ENCODE data around the gene MARS1.

The MARS1 gene

DNA sequence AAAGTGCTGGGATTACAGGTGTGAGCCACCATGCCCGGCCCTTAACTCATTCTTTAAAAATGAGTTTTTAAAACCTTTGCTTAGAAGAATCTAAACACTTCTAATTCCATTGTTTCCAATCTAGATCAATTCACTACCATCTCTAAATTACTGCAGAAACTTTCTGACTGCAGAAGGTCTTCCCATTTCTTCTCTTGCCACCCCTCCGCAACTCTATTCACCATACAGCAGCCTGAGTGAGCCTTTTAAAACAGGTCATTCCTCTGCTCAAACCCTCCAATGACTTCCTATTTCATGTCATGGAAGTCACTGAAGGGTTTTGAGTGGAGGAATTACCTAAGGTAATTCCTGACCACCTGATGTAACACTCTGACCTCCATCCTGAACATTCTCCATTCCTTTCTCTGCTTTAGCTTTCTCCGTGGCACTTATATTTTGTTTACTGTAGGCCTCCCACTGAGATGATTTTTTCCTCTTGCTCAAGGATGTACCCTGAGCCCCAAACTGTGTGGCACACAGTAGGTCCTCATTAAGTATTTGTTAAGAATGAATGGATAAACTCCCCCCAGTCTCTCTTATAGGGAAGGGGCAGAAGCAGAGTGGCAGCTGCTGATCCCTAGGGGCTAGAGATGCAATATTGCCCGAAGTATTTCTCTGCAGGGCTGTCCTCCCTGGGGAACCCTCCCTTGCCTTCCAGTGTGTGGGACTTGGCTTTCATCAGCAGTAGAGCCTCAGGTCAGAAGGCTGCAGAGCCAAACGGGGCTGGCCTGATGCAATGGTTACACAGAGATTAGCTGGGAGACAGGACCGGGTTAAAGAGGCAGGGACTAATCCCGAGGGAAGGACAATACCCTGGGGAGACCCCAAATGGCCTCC is 31.3 kb downstream of the MARS1 start:
- DNase-seq = no peak

DNA sequence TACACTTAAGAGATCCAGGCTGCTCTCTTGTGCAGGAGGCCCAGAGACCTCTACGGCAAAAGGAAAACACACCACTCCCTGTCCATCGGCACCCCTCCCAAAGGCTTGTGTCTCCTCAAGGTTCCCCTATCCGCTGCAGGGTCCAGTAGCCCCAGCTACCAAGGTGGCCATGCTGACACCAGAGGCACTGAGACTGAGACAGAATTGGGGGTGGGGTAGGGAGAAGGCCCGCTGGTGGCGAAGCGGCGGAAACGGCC is 31.9 kb downstream of the MARS1 start:
- peak; percentile 23 for DNase-seq

DNA sequence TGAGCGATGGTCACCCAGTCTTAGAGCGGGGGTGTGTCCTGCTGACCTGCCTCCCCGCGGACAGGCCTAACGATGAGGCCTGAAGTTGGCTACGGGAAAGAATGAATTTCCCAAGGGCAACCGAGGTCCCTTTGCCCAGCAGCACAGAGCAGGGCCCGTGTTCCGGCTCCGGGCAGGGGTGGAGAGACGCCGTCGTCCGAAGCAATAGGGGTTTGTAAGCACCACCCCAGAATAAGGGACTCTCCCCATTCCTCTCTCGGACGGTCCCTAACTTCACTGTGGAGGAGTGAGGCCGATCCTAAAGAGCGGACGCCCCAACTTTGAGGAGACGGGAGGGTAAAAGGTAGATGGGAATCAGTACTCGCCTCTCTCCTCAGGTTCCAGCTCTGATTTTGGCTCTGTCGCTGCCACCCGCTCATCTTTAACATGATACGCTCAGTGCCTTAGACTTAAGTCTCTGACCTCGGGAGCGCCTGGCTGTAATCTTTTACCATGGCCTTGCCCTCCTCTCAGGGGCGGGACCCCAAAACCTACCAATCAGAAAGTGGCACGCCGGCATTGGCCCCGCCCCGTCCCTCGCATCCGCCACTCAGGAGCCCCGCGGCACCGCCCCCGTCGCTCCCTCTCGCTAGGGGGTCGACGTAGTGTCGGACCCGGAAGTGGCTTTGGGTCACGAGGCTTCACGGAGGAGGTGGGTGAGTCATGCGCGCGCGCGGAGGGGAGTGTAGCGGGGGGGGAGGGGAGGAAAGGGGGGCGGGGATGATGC is 32.4 kb downstream of the MARS1 start, which contains the start of gene DDIT3:
Gene DDIT3 (minus strand): TSS at position 462 of the 766 bp plus-strand sequence. CDS start 3,108 bp downstream, outside the sequence.
- peak; percentile 100 for DNase-seq

DNA sequence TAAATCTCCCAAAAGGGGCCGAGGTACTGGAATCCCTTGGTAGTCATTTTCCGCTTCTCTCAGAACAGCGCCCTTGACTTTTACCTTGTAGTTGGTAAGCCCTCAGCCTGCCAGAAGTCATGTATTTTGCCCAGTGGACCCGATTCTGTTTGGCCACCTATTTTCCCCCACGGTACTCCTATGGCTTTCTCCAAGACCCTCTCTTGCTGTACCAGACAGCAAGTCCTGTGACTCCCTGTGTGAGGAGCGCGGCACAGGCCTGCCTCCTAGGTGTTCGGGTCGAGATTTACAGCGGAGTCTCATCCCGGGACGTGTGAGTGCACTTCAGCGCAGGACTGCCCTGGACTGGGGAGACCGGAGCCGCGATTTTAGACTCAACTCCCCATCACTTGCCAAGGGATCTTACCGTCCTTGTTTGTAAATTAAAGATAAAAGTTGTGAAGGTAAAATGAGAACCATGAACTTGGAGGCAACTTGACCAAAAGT is 33.7 kb downstream of the MARS1 start:
- no peak for DNase-seq

DNA sequence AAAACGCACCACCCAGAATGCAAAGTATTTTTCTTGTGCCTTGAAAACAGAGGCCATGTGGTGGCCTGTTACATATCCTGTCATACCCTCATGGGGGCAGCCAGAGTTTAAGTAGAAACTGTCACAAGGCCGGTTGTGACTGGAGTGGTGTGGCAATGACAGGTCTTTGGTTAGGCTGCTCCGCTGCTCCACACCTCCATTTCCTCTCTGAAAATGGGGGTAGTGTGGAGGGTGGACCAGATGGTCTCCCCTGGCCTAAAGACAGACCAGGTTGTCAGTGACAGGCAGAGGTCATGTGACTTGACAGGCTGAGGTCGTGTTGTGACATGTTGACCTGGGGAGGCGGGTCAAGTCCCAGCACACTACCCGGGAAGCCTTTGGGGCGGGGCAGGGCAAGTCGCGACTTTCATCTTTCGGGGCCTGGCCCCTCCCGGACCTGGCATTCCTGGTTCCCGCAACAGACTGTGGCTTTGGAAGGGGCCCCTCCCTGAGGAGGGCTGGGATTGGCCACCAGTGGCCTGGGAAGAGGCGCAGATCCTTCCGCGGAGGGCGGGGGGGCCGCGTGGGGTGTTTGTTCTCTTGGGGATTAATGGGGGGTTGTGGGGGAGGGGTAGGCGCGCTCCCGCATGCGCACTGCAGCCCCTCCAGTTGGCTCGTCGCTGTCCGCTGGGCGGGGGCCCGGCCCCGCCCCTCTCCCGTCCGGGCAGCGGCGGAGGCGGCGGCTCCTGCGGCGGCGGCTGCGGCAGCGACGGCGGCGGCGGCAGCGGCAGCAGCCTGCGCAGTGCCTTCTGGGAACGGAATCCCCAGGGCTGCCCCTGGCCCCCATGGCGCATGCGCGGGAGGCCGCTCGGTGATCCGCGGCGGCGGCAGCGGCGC is 34.4 kb downstream of the MARS1 start, which contains the start of gene MBD6:
Gene MBD6 (plus strand): TSS at position 814 of the 876 bp plus-strand sequence. CDS start 1,480 bp downstream, outside the sequence.
- DNase-seq = peak; percentile 88

DNA sequence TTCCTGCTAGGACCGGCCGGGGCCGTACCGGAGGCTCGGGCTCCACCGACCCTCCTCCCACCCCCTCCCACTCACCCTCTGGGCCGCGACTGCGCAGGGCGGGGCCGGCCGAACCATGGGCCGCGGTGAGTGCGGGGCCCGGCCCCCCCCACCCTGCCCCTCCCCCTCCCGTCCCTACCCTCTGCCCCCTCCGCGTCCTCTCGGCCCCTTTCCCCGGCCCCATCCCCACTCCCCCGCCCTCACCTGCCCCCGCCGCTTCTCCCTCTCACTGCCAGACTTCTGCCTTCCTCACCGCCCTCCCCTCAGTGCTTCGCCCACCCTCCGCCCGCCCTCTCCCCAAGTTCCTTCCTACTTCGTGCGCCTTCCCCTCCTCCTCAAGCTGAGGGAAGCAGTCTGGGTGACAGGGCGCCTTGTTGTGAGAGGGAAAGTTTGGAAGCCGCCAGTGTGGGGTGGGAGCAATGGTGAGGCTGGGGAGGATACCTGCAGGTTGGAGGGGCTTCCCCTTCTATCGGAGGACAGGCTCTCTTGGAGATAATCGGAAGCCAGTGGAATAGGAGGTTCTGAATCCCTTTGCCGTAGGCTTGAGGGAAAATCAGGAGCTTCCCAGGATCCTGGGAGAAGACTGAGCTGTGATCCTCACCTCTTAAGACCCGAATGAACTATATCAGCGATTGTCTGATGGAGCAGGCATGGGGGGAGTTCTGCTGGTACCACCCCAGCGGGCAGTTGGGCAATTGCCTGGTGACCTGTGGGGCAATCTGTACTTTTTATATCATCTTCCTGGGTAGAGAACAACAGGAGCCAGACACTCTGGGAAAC is 35.2 kb downstream of the MARS1 start:
- DNase-seq = peak; percentile 41

DNA sequence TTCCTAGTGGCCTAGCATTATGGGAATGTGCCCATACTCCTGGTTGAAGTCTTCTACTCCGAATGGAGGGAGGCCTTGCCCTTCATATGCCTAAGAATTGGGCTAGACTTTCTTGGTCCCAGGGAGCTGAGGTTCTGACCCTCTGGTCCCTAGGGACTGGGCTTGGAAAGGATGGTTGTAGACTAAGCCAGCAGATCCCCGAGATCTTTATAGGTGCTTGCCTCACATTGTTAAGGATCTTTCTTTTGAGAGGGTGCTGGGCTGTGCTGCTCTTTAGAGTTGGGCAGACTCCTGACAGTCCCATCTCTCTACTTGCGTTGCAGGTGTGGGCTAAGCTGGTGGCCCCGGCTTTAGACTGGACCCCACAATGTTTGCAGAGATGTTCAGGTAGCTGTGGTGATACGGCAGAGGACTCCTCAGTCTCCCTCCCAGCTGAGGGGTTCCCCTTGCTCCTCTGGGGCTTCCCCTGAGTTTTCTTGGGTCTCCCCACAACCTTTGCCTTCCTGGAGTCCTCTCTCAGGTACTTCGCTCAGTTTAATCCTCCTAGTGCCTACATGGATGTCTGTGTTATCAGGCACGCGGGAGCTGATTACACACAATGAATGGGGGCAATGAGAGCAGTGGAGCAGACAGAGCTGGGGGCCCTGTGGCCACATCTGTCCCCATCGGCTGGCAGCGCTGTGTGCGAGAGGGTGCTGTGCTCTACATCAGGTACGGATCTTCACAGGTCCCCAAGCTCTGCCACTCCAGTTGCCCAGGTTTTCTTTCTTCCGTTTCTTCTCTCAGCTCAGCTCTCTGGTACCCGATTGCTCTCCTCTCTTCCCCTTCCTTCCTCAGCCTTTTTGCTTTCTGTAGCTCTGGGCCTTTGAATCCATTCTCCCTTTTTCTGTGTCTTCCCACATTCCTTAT is 36.1 kb downstream of the MARS1 start:
- no peak for DNase-seq

DNA sequence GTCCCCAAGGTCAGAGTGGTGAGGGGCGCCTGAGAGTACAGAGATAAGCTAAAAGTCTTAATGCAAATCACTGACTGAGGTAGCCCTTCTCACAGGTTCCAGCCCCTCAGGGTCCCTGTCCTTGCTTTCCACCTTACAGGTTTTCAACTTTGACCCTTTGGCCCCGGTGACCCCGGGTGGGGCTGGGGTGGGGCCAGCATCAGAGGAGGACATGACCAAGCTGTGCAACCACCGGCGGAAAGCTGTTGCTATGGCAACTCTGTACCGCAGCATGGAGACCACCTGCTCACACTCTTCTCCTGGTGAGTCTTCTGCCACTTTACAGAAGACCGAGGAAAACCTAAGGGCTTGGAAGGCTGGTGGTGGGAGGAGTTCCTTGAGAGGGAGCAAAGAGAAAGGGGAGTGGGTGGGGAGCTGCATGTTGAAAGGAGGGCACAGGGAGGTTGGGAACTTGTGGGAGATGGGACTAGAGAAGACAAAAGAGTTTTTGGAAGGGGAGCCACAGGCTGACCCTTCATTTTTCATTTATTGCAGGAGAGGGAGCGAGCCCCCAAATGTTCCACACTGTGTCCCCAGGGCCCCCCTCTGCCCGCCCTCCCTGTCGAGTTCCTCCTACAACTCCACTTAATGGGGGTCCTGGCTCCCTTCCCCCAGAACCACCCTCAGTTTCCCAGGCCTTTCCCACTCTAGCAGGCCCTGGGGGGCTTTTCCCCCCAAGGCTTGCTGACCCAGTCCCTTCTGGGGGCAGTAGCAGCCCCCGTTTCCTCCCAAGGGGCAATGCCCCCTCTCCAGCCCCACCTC is 37.1 kb downstream of the MARS1 start:
- DNase-seq = no peak

DNA sequence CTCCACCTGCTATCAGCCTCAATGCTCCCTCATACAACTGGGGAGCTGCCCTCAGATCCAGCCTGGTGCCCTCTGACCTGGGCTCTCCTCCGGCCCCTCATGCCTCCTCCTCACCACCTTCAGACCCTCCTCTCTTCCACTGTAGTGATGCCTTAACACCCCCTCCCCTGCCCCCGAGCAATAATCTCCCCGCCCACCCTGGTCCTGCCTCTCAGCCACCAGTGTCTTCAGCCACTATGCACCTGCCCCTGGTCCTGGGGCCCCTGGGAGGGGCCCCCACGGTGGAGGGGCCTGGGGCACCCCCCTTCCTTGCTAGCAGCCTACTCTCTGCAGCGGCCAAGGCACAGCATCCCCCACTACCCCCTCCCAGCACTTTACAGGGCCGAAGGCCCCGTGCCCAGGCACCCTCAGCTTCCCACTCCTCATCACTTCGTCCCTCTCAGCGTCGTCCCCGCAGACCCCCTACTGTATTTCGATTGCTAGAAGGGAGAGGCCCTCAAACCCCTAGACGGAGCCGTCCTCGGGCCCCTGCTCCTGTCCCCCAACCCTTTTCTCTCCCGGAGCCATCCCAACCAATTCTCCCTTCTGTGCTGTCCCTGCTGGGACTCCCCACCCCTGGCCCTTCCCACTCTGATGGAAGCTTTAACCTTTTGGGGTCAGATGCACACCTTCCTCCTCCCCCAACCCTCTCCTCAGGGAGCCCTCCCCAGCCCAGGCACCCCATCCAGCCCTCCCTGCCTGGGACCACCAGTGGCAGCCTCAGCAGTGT is 37.9 kb downstream of the MARS1 start:
- no peak for DNase-seq

DNA sequence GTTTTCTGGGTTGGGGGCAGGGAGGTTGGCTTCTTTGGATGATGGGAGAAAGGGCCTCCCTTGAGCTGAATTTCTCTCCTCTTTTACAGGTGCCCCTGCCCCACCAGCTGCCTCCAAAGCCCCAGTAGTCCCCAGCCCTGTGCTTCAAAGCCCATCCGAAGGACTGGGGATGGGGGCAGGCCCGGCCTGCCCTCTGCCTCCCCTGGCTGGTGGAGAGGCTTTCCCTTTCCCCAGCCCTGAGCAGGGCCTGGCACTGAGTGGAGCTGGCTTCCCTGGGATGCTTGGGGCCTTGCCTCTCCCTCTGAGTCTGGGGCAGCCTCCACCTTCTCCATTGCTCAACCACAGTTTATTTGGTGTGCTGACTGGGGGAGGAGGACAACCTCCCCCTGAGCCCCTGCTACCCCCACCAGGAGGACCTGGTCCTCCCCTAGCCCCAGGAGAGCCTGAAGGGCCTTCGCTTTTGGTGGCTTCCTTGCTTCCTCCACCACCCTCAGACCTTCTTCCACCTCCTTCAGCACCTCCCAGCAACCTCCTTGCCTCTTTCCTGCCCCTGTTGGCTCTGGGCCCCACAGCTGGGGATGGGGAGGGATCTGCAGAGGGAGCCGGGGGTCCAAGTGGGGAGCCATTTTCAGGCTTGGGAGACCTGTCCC is 38.7 kb downstream of the MARS1 start:
- DNase-seq = no peak

DNA sequence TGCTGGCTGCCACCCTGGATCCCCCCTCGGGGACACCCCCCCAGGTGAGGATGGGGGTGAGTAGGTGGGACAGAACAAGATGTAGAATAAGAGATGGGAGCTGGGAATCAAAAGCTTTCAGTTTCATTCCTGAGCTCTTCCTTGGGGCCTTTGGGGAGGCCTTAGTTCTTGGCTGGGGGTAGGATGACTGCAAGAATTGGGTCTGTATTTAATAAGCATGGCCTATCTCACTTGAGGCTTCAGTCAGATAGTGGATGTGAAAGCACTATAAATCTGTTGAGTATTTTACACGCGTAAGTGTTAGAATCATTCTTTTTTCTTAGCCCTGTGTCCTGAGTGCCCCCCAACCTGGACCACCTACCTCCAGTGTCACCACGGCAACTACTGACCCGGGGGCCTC is 39.3 kb downstream of the MARS1 start:
- DNase-seq = no peak

DNA sequence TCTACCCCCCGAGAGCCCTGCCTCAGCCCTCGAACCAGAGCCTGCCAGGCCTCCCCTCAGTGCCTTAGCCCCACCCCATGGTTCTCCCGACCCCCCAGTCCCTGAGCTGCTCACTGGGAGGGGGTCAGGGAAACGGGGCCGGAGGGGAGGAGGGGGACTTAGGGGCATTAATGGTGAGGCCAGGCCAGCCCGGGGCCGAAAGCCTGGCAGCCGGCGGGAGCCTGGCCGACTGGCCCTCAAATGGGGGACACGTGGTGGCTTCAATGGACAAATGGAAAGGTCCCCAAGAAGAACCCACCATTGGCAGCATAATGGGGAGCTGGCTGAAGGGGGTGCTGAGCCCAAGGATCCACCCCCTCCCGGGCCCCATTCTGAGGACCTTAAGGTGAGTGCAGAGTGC is 40.3 kb downstream of the MARS1 start:
- no peak for DNase-seq

DNA sequence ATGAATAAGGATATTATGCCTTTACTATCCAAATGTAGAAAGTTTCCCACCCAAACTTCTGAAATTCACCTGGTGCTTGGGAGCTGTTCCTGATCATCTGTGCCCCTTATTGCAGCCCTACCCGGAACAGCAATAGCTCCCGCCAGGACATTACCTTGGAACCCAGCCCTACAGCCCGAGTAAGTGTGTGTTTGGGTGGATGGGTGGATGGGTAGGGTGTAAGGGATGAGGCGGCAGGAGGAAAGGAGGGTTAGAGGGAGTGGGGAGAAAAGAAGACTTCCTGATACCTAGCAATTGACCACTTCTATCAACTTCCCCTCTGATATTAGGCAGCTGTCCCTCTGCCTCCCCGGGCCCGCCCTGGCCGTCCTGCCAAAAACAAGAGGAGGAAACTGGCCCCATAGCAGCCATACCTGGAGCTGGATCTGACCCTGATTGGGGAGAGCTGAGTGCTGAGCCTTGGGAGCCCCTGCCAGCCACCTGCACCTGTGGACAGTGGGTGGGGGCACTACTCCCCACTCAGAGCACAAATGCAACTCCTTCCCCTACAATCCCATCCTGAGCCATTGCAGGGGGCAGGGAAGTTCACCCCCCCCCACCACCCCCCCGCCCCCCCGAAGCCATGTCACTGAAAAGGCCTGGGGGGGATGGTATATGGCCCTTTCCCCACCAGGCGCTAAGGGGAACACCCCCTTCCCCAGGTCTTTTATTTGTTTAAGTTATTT is 41.1 kb downstream of the MARS1 start:
- DNase-seq = no peak

DNA sequence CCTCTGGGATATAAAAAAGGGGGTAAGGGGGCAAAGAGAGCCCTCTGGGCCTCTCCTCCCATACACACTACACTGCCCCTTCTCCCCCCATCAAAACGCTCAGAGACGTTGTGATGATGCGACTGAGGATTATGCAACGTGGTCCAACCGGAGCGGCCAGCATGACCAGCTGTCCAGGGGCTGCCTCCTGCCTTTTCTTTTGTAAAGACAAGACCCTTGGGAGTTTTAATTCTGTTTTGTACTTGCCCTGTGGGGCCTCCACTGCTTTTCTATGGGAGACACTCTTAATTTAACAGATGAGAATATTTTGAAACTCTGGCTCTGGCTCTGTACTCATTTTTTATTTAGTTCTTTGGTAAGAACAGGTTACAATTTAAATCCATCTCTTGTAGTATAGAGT is 42.0 kb downstream of the MARS1 start:
- DNase-seq = no peak

DNA sequence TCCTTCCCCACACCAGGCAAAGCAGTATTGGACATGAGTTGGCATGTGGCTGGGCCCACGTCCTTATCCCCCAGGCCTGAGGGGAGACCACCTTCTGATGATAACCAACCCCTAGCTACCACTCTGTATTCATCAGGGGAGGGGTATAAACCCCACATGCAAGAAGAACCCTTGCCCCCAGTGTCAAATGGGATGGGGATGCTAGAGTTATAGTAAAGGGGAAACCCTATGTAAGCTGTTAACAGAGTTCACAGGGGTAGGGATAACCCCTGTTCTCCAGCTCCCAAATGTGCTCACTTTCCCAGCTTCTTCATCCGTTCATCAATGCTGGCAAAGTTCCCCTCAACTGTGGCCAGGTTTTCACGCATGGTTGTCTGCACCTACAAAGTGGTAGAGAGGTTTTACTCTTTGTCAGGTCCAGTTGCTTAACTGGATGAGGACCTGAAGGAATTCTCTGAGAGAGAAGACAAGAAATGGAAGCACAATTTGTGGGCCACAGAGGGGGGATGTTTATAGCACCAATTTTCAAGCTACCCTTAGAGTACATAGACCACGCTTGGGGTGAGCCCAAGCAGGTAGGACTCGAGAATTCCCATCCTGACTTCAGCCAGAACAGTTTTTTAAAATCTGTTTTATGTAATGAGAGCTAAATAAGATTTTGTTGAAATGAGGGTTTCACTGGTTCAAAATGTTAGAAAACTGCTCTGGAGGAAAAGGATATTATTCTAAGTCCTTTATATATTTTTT is 42.7 kb downstream of the MARS1 start:
- no peak for DNase-seq

DNA sequence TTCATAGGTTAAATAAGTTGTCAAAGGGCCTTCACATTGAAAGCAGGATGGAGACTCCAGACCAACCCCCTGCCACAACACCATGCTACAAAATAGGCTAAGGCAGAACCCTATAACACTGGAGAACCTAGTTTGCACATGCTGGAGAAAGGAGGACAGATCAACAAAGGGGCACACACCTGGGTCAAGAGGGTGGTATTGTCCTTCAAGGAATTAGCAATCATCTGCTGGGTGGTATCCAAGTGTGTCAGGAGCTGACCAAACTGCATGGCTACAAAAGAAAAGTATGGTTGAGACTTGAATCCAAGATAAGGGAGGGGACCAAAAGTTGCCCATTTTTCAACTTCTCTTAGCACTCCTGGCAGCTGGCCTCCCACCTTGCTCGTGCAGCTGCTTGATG is 44.0 kb downstream of the MARS1 start:
- DNase-seq = no peak

DNA sequence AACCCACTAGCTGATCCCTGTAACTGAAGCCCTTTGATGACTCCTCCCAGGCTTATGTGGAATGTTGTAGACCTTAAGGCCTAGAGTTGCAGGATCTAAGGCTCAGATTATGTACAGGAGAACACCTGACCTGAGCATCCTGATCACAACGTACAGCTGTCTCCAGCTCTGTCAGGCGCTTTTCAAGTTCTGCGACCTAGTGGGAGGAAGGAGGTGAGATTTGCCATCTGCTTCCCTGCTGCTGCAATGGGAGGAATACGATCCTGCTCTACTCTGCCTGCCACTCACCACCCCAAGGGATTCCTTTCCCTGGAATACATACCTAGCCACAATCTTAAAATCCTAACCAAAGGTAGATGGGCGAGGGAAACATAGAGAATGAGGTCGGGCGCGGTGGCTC is 45.2 kb downstream of the MARS1 start:
- DNase-seq = no peak
